GM10248 (cell line): ENCODE measurements around the gene XYLT1.
A peak's percentile ranks its signal among the peaks of the same experiment; 100 is the strongest.

Source experiments
- CTCF ChIA-PET: fragments of 300-600 bp; sonication (Branson Sonifier 250); formaldehyde crosslinking; extraction: SDS; loops from one replicate; lab custom pipeline; 2021; ENCODE audit warnings: antibody characterized with exemption; lab: Yijun Ruan, JAX
- POLR2A ChIA-PET: fragments of 350-650 bp; sonication (Branson Sonifier 250); formaldehyde crosslinking; extraction: SDS; loops from one replicate; lab custom pipeline; 2020; ENCODE audit warnings: antibody characterized with exemption; lab: Yijun Ruan, JAX
- DNase-seq: peaks from one replicate; pipeline ENCODE4 v3.0.0; 2012; ENCODE audit errors: extremely low spot score
- TF ChIP-seq, protein P1 (sequence below): IDR thresholded peaks from 2 replicates; pipeline ENCODE4 v1.5.1; 2012; ENCODE audit warnings: mild to moderate bottlenecking, low read depth; ENCODE audit errors: extremely low read depth, missing control alignments, control extremely low read depth

Gene XYLT1

GRCh38 chr16:17346621-17347569, 123.9 kb downstream of the XYLT1 start:
- POLR2A ChIA-PET: interaction anchor here (0.5 to 1.4 kb wide), 3 partner anchors 28 to 242 kb away, joined by 3 to 4 read pairs (median 4); no protein-coding TSS in a partner anchor
- TF ChIP-seq, protein P1, sequence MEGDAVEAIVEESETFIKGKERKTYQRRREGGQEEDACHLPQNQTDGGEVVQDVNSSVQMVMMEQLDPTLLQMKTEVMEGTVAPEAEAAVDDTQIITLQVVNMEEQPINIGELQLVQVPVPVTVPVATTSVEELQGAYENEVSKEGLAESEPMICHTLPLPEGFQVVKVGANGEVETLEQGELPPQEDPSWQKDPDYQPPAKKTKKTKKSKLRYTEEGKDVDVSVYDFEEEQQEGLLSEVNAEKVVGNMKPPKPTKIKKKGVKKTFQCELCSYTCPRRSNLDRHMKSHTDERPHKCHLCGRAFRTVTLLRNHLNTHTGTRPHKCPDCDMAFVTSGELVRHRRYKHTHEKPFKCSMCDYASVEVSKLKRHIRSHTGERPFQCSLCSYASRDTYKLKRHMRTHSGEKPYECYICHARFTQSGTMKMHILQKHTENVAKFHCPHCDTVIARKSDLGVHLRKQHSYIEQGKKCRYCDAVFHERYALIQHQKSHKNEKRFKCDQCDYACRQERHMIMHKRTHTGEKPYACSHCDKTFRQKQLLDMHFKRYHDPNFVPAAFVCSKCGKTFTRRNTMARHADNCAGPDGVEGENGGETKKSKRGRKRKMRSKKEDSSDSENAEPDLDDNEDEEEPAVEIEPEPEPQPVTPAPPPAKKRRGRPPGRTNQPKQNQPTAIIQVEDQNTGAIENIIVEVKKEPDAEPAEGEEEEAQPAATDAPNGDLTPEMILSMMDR: peak; percentile 5
- CTCF ChIA-PET: interaction anchor here (0.8 to 4.2 kb wide), 23 partner anchors 8 to 122 kb away, joined by 3 to 28 read pairs (median 5); no protein-coding TSS in a partner anchor
- DNase-seq: peak; percentile 49

GRCh38 chr16:17345043-17345442, 125.7 kb downstream of the XYLT1 start:
- no peak for DNase-seq
- TF ChIP-seq, protein P1: no peak
- ChIA-PET CTCF (interaction anchor here (0.7 to 4.2 kb wide), 13 partner anchors 10 to 123 kb away, joined by 3 to 26 read pairs (median 7); no protein-coding TSS in a partner anchor), POLR2A (interaction anchor here (0.6 to 0.7 kb wide), 3 partner anchors 15 to 71 kb away, joined by 3 to 4 read pairs (median 3); no protein-coding TSS in a partner anchor)

- CTCF ChIA-PET: interaction anchor here (0.9 to 4.2 kb wide), 7 partner anchors 15 to 125 kb away, joined by 3 to 26 read pairs (median 4); no protein-coding TSS in a partner anchor
- POLR2A ChIA-PET: interaction anchor here (1.7 kb wide), 1 partner anchor 83 kb away, joined by 3 read pairs; no protein-coding TSS in a partner anchor
- DNase-seq: no peak
- TF ChIP-seq, protein P1: no peak
Measured at GRCh38 chr16:17343728-17344127, 127.0 kb downstream of the XYLT1 start.

DNA sequence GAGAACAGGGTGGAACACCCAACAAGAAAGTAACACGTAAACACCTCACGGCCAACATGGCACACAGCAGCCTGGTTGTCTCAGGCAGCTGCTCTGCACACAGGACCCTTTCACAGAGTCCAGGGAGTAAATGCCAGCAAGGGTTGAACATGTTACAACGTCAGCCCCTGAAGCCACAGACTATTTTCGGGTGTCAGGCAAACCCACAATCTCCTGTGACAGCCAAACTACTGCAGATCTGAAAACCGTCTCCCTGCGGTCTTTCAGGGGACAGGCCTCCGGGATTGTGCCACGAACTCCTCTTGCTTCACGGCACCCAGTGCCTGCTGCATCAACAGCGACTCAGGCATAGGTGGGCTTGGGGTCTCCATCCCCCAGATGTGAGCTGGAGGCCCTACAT, 127.7 kb downstream of the XYLT1 start:
- CTCF ChIA-PET: interaction anchor here (0.9 to 3.4 kb wide), 6 partner anchors 9 to 120 kb away, joined by 3 to 13 read pairs (median 4); no protein-coding TSS in a partner anchor
- TF ChIP-seq, protein P1: no peak
- POLR2A ChIA-PET: interaction anchor here (1.7 kb wide), 1 partner anchor 82 kb away, joined by 3 read pairs; no protein-coding TSS in a partner anchor
- DNase-seq: peak; percentile 54

DNA sequence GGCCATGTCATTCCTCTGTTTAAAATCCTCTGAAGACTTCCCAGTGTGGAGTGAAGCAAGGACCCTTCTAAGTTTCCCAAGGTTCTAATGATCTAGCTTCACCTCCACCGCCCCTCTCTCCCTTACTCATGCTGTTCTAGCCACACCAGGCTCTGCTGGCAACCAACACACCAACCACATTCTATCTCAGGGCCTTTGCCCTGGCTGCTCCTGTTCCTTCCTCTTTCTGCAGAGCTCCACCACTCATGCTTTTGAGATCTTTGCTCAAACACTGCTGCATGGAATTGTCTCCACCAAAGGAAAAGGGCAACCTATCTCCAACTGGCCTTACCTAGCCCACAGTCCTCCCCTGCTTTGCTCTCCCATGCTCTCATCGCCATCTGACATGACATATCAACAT, 128.7 kb downstream of the XYLT1 start:
- POLR2A ChIA-PET: no interaction called here

GRCh38 chr16:17340804-17341203, 130.0 kb downstream of the XYLT1 start:
- ChIA-PET POLR2A (no interaction called here), CTCF (no interaction called here)
- TF ChIP-seq, protein P1: no peak
- no peak for DNase-seq

More for the DNA sequence above, 128.7 kb downstream of the XYLT1 start:
- TF ChIP-seq, protein P1: no peak
- DNase-seq: no peak
- CTCF ChIA-PET: interaction anchor here (0.8 to 3.4 kb wide), 3 partner anchors 10 to 17 kb away, joined by 3 to 13 read pairs (median 3); no protein-coding TSS in a partner anchor
